GM12891 (cell line): ENCODE measurements around the gene MBIP.

Source experiments
- PAX5 ChIP-seq: IDR thresholded peaks from 2 replicates; pipeline ENCODE4 v1.6.1; 2011; ENCODE audit warnings: low read length, moderate library complexity, mild to moderate bottlenecking; ENCODE audit not compliant: insufficient read depth, severe bottlenecking
- POLR2A ChIP-seq: IDR thresholded peaks from 2 replicates; pipeline ENCODE4 v1.6.1; 2011; ENCODE audit warnings: low read depth, low read length, control low read depth
- POLR2AphosphoS5 ChIP-seq: IDR thresholded peaks from 2 replicates; pipeline ENCODE4 v1.6.1; 2011; ENCODE audit warnings: low read depth, low read length, control low read depth
- POU2F2 ChIP-seq: IDR thresholded peaks from 2 replicates; pipeline ENCODE4 v1.6.1; 2011; ENCODE audit warnings: low read depth, mild to moderate bottlenecking, control low read depth, low read length, moderate library complexity
- SPI1 ChIP-seq: IDR thresholded peaks from 2 replicates; pipeline ENCODE4 v1.6.1; 2011; ENCODE audit warnings: low read depth, low read length, control low read depth
- TAF1 ChIP-seq: IDR thresholded peaks from 2 replicates; pipeline ENCODE4 v1.6.1; 2011; ENCODE audit warnings: low read depth, low read length, control low read depth

- TF ChIP-seq POLR2AphosphoS5 = no peak
- no peak for TF ChIP-seq POLR2A
- TF ChIP-seq SPI1 = no peak
- TF ChIP-seq TAF1 = no peak
- TF ChIP-seq POU2F2 = no peak
- no peak for TF ChIP-seq PAX5
Measured at GRCh38 chr14:36346052-36346451, 25.6 kb upstream of the MBIP start.
